Activated T-cell treated with anti-CD3 and anti-CD28 coated beads for 24 hours (primary cell): Measurements from ENCODE around the gene SEC61A2.
A peak's percentile ranks its signal among the peaks of the same experiment; 100 is the strongest.
"Not testable (repeated sequence)": the region's sequence is repeated elsewhere in the genome, so short reads cannot be mapped to it uniquely, and the experiment has no call there.

Source experiments
- DNase-seq: peaks from one replicate; pipeline ENCODE4 v3.0.0-alpha.2; 2020; ENCODE audit warnings: low read depth

The SEC61A2 gene

DNA sequence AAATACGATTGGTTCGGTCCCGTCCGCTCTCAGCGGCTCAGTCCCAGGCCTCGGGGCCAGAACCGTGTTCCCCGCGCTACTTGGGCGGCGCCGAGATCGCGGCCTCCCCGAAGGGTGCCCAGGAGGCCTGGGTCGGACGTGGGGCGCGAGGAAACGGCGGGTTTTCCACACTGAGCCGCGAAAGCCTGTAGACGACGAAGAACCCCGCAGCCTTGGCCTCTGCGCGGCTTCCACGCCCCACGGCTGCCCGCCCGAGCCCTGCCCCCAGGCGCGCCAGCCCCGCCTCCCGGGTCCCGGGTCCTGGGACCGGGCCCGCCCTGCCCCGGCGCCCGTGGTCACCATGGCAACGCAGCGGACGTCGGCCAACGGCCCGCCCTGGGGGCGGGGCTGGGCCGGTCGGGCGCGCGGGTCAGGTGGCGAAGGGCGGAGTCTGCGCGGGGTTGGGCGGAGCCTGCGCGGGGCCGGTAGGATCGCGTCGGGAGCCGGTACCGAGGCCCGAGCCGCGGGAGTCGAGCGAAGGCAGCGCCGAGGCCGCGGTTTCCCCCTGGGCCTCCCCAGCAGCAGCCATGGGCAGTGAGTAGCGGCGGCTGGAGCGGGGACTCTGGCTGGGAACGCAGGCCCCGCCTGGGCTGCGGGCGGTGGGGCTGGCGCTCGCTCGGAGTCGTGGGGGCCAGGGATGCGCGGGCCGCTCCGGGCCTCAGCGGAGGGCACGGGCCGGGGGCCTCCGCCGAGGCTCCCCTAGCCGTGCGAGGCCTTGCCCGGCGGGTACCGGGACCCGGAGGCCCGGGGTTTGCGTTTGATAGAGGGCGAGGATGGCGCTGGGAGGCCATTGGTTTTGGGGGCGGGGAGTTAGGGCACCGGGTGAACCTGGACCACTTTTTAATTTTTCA, at the start of gene SEC61A2:
Gene SEC61A2 (plus strand): TSS at position 456 of the 890 bp plus-strand sequence. CDS start 111 bp downstream, at position 567.
- DNase-seq, result peak; percentile 97

DNA sequence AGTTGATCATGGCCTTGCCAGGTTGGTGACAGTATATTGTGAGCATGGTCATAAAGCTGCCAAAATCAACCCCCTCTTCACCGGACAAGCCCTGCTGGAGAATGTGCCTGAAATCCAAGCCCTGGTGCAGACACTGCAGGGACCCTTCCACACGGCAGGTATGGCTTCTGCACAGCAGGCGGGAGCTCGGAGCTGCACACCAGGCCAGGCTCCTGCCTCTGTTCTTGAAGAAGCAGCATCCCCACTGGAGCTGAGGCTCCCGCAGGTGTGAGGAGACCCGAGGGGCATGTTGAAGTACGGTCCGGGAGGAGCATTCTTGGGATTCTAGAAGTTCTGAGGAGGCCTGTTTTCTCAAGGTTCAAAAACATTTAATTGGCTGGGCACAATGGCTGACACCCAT, 48.0 kb upstream of the SEC61A2 start:
- DNase-seq, result no peak

DNA sequence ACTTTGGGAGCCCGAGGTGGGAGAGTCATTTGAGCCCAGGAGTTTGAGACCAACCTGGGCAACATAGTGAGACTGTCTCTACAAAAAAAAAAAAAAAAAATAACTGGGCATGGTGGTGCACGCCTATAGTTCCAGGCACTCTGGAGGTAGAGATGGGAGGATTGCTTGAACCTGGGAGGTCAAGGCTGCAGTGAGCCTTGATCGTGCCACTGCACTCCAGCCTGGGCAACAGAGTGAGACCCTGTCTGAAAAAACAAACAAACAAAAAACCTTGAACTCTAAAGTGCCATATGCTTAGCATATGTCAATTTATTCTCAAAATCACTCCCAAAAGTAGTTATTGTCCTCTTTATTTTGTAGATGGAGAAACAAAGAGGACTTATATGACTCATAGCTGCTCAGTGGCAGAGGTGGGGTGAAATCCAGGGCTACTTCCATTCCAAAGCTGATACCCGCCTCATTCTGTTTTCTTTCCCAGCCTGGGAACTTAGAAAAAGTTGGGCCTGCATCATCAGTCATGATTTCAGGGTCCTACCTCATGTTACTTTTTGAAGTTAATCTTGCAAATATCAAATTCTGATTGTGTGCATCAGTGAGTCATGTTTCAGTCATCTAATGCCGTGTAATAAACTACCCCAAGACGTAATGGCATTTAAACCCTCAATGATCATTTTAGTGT, 47.5 kb upstream of the SEC61A2 start:
- DNase-seq, result no peak

DNA sequence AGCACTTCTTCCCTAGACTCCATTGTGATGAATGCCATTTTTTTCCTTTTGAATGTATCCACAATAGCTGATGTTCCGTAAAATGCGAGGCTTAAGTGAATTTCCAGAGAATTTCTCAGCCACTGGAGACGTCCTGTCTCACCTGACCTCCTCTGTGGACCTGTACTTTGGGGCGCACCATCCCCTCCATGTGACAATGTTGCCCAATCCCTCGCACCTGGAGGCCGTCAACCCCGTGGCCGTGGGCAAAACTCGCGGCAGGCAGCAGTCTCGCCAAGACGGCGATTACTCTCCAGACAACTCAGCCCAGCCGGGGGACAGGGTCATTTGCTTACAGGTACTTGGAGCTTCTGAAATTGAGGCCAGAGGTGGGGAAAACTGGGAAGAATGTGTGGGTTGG, 40.6 kb upstream of the SEC61A2 start:
- DNase-seq, result no peak

DNA sequence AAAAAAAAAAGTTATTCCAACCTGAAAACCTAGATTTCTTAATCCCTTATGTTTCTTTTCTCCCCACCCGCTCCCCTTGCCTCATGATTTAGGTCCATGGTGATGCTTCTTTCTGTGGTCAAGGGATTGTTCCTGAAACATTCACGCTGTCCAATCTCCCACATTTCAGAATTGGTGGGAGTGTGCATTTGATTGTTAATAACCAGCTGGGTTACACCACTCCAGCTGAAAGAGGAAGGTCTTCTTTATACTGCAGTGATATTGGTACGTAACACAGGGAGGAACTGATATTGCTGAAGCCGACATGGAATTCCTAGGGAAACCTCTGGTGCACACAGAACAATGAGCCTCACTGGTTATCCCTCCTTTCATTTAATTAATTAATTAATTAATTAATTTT, 38.1 kb upstream of the SEC61A2 start:
- DNase-seq, result no peak

DNA sequence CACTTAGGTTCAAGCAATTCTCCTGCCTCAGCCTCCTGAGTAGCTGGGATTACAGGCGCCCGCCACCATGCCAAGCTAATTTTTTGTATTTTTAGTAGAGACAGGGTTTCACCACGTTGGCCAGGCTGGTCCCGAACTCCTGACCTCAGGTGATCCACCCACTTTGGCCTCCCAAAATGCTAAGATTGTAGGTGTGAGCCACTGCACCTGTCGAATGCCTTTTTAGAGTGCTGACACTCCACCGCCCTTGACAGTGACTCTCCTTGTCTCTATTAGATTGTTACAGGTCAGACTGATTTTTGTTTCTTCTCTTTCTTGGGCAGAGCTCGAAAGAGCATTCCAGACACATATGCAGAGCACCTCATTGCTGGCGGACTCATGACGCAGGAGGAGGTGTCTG, 32.1 kb upstream of the SEC61A2 start:
- not testable (repeated sequence) for DNase-seq

DNA sequence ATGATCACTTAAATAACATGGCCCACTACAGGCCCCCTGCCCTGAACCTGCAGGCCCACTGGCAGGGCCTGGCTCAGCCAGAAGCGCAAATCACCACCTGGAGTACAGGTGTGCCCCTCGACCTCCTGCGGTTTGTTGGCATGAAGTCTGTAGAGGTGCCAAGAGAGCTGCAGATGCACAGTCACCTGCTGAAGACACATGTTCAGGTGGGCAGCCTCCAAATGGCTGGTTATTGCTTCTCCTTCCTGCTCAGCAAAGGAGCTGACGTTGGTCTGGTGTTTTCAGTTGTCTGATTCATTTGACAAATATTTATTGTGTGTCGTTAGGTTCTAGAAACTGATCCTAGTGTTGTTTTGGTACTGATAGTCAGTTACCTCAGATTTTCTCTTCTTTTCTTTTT, 31.7 kb upstream of the SEC61A2 start:
- no peak for DNase-seq

DNA sequence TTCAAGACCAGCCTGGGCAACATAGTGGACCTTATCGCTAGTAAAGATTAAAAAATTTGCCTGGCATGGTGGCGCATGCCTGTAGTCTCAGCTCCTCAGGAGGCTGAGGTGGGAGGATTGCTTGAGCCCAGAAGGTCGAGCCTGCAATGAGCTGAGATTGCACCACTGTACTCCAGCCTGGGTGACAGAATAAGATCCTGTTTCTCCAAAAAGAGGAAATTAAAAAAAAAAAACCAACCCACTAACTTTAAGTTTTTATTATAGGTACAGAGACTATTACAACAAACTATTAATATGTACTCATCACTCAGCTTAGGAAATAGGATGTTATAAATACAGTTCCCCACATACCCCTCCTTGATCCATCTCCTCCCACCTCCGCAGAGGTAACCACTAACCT, 30.5 kb upstream of the SEC61A2 start:
- no peak for DNase-seq

DNA sequence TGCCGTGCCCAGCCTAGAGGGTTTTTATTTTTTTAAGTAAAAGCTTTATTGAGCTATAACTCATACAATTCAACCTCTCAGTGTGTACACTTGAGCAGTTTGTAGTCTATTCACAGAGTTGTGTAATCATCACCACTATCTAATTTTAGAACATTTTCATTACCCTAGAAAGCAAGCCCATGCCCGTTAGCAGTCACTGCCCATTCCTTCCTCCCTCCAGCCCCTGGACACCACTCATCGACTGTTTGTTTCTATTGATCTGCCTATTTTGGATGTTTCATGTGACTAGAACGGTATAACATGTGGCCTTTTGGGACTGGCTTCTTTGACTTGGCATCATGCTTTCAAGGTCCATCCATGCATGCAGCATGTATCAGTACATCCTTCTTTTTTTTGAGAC, 25.7 kb upstream of the SEC61A2 start:
- DNase-seq, result no peak

DNA sequence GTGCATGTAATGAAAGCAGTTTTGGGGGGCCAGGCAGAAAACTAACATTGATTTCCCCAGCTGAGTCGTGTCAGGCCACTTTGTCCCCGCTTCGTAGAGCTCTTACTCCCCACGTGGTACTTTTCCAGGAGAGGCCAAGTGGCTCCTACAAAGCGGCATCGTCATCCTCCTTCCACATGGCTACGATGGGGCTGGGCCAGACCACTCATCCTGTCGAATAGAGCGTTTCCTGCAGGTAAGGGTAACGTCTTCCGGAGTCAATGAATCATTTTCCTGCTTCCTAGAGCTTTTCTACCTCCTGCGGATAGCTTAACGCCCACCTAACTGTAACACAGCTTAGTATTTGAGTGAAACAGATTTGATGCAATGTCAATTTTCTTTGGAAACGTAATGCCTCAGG, 21.7 kb upstream of the SEC61A2 start:
- DNase-seq, result no peak

DNA sequence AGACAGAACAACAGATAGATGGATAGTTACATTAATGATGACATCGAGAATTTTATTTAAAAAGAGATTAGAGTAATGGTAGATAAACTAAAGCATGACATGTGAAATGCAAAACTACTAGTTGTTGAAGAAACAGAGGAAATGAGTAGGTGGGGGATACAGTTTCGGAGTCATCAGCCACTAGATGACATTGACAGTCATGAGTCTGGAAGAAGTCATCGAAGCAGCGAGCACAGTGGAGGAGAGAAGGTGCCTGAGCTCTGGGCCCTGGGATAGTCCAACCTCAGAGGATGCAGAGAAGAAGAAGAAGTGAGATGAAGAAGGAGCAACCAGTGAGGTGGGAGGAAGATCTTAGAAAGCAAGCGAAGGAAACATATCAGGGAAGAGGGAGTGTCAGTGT, 20.2 kb upstream of the SEC61A2 start:
- DNase-seq, result no peak

DNA sequence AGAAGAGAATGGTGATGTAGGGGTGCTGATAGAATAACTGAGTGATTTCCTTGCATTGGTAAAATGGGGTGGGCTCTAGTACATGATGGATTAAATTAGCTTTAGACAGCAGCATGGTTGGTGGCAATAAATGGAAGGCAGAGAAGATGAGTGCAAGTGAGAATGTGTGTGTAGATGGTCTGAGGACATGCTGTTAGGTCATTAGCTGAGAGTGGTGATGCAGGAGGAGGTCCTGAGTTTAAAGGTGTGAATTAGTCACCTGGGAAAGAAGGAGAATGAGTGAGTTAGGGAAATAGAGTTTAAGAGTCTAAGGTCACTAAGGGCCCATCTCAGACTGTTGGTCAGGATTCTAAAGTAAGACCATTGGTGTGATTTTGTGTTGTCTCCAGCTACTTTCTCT, 17.9 kb upstream of the SEC61A2 start:
- DNase-seq, result no peak

DNA sequence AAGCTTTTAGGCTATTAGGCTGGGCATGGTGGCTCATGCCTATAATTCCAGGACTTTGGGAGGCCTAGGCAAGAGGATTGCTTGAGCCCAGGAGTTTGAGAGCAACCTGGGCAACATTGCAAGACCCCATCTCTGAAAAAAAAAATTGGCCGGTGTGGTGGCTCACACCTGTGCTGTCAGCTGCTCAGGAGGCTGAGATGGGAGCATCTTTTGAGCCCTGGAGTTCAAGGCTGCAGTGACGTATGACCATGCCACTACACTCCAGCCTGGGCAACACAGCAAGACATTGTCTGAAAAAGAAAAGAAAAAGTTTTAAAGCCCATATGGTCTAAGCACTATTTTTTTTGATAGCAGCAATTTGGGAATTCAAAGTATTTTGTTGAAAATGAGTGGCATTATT, 15.8 kb upstream of the SEC61A2 start:
- no peak for DNase-seq

DNA sequence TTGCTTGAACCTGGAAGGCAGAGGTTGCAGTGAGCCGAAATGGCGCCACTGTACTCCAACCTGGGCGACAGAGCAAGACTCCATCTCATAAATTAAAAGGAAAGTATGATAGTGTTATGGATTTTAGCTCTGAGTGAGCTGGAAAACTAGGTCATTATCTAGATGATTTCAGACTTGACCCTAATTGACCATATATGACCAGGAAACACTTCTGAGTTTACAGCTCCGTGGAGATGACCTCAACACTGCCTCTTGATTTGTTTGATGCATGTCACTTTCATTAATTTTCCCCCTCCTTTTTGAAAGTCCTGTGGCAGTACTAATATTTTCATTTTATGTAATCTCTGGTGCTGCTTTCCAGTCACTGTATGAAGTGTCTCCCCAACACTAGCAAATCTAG, 7.8 kb upstream of the SEC61A2 start:
- no peak for DNase-seq

DNA sequence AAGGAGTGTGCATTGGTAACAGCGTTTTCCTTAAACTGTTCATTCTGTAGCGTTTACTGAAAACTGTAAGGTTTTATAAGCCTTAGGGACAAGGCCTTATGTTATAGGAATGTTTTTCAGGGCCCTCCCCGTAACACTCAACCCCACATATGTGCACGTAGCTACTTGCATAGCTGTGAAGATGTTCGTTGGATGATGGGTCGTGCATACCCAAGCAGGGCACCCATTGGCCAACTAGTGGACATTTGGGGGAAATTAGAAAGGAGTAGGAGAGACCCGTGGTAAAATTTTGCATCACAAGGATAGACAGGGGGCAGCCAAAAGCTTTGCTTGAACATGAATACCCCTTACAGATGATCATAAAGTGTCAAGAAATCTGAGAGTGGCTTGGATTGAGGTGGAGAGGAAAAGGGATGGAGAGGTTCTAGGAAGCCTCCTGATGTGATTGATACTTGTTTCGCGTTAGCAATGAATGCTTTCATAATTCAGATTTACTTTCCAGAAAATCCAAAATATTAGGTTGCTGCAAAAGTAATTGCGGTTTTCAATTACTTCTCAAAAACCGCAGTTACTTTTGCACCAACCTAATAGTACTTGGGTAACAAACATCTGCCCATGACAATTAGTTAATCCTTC, 878 bp downstream of the SEC61A2 start:
- DNase-seq, result no peak

DNA sequence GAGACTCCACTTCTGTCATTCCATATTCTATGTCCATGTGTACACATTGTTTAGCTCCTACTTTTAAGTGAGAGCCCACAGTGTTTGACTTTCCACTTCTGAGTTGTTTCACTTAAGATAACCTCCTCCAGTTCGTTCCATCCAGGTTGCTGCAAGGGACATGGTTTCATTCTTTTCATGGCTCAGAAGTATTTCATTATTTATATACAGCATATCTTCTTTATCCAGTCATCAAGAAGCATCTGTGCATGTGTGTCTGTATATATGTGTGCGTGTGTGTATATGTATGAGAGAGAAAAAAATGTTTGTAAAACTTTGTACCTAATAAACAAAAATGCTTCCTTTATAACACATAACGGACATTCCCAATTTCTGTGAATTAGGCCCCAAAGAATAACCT, 6.2 kb downstream of the SEC61A2 start:
- no peak for DNase-seq

DNA sequence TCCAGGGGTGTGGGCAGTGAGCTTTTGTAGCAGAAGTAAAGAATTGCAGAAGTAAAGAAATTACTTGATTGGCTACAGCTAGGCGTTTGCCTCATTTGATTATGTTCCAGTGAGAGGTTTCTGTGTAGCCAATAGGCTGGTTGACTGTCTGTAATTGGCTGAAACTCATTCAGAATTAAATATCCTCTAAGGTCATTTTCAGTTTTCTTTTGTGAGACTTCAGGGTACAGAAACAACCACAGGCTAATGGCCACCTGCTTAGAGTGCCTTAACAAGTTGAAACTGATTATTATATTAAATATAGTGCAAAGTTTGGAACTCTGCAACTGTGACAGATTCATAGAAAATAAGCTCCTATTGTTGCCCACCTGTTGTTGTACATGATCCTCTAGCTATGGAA, 10.6 kb downstream of the SEC61A2 start:
- no peak for DNase-seq

DNA sequence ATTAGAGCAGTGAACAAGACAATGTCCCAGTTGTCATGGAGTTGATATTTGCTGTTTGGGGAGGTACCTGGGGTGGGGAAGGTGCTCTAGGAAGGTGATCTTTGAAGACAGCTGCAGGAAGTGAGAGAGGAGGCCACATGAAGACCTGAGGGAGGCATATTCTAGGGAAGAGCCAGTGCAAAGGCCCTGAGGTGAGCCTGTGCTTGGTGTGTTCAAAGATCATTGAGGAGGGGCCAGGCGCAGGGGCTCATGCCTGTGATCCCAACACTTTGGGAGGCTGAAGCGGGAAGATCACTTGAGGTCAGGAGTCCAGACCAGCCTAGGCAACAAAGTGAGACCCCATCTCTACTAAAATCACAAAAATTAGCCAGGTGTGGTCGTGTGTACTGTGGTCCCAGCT, 15.1 kb downstream of the SEC61A2 start:
- DNase-seq, result no peak

DNA sequence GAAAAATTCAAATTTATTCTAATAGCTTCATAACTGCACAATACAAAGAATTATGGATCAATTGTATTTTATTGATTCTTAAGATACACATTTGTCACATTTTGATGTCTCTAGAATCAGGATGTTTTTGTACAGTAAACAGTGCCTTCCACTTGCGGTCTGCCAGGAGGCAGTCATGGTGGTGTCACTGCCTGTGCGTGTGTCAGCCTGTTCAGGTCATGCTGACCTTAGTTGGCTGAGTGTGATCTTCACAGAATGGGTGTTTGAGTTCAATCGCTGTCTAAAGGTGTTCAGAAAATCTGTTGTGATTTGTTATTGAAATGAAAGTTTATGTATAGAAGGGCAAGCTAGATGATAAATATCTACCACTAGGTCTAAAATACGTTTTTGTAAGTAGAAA, 20.7 kb downstream of the SEC61A2 start:
- DNase-seq, result no peak

DNA sequence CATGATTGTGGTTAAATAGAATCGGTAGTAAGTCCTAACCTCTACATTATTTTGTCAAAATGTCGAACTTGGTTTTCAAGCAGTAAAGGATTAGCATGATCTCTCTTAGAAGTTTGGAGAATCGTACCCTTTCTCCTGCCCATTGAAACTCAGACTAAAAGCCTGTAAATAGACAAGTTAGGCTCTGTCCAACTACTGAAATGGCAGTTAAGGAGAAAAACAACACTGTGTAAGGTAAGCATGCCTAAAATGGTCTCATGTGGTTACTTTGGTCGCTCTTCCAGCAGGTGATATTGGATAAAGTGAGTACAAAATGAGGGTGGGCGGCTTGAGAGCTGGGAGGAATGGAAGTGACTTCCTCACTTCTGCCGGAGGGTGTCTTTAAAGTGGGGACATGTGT, 25.0 kb downstream of the SEC61A2 start:
- no peak for DNase-seq

DNA sequence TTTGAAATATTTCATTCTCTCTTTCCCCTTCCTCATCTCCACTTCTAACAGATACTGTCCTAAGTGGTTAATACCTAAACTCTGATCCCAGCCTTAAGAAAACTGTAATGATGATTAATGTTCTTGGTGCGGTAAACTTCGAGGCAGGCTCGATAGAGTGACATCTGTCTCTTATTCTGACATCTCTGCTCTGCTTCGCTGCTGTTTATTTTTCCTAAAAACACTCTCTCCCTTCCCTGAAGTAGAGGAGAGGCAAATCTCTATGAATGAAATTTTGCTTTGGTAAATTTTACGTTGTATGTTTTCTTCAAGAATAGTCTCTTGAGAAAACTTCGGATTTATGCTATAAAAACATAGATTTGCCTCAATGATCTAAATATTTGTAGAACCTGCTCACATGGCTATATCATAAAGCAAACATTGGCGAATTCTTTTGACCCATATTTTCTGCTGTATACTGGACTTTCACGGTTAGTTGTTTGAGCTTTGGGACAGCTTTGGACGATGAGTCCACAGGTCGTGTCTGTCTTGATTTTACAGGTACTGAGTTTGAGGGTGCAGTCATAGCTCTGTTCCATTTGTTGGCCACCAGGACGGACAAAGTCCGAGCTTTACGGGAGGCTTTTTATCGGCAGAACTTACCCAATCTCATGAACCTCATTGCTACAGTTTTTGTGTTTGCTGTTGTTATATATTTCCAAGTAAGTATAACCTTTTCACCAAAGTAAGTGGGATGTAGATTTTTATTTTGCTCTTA, 27.1 kb downstream of the SEC61A2 start:
- no peak for DNase-seq

DNA sequence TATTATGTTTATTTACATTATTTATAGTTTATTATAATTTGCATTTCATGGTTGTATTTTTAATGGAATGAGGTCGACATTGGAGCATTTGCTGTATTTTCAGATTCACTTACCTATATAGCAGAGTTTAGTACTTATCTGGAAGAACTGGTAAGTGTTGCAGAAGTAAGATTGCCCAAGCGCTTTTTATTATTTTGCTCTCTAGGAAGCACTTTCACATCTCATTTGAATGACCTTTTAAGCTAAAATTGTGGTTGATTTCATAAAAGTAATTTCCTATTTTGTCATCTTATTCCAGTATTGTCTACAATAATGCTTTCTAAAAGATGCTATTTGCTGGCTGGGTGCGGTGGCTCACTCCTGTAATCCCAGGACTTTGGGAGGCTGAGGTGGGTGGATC, 28.6 kb downstream of the SEC61A2 start:
- DNase-seq, result no peak
